Measurements from ENCODE around the gene FRMD8. TPM values are rescaled to one million over a fixed set of nuclear protein-coding genes. Genes with fewer than 3 reads are reported as not detected.

The FRMD8 gene
- total RNA-seq, 4 donors from 2014 or later, result 30.4 to 37.3 (median 34.7) TPM

- TF ChIP-seq CTCF (IDR thresholded peaks at IDR 0.05) (peak; percentile 17 to 23 (median 19)), POLR2AphosphoS5 (IDR thresholded peaks at IDR 0.05) (peak in 1 of 2 donors; percentile 80), POLR2A (IDR thresholded peaks at IDR 0.05; ENCODE audit: low read depth) (no peak)
- Histone ChIP-seq H3K4me1 (peaks cover 78 to 99% (median 98%) of the 10 kb centered on the region in 4 donors), H3K9me3 (no peaks in the 10 kb centered on the region), H3K27ac (replicated peaks in 1 of 4) (peak overlapping the region in 3 of 4 donors; percentile 23 to 99 (median 99)), H3K4me3 (peak overlapping the region in 1 of 4 donors; percentile 7), H3K36me3 (peaks cover 28 to 85% (median 43%) of the 10 kb centered on the region in 4 donors), H3K27me3 (no peaks in the 10 kb centered on the region)
- WGBS, result 87% methylated on average over 1 of the region's 1 CpG
- intact Hi-C loops (cut with DNase I), result no loop called here
- no peak for DNase-seq (ENCODE audit: extremely low spot score)
Observed at GRCh38 chr11:65432686-65433582, 46.5 kb downstream of the FRMD8 start.

- Histone ChIP-seq H3K36me3 (peaks cover 36 to 86% (median 50%) of the 10 kb centered on the region in 4 donors), H3K27me3 (no peaks in the 10 kb centered on the region), H3K9me3 (no peaks in the 10 kb centered on the region), H3K4me3 (no peak overlapping the region), H3K4me1 (peaks cover 72 to 99% (median 97%) of the 10 kb centered on the region in 4 donors), H3K27ac (replicated peaks in 1 of 4) (peak overlapping the region; percentile 6 to 99 (median 50))
- TF ChIP-seq CTCF (IDR thresholded peaks at IDR 0.05) (no peak), EP300 (IDR thresholded peaks at IDR 0.05) (no peak), POLR2A (IDR thresholded peaks at IDR 0.05; ENCODE audit: low read depth) (no peak), POLR2AphosphoS5 (IDR thresholded peaks at IDR 0.05) (no peak)
- WGBS, result 90% methylated on average over 2 of the region's 2 CpGs
- intact Hi-C loops (cut with DNase I), result no loop called here
- no peak for DNase-seq (ENCODE audit: extremely low spot score)
Observed at GRCh38 chr11:65433657-65434056, 47.2 kb downstream of the FRMD8 start.

- H3K9me3 ChIP-seq, result no peaks in the 10 kb centered on the region
Observed at GRCh38 chr11:65434057-65434666, 47.7 kb downstream of the FRMD8 start.

More at GRCh38 chr11:65434057-65434666, 47.7 kb downstream of the FRMD8 start:
- no peaks in the 10 kb centered on the region for H3K27me3 ChIP-seq
- peaks cover 36 to 91% (median 55%) of the 10 kb centered on the region in 4 donors for H3K36me3 ChIP-seq
- intact Hi-C loops (cut with DNase I), result no loop called here
- peak; percentile 64 for DNase-seq (ENCODE audit: extremely low spot score)
- no peak for TF ChIP-seq EP300 (IDR thresholded peaks at IDR 0.05)
- peak; percentile 37 to 82 for TF ChIP-seq POLR2AphosphoS5 (IDR thresholded peaks at IDR 0.05)
- TF ChIP-seq POLR2A (IDR thresholded peaks at IDR 0.05; ENCODE audit: low read depth), result no peak
- no peak for TF ChIP-seq CTCF (IDR thresholded peaks at IDR 0.05)
- H3K27ac ChIP-seq (replicated peaks in 1 of 4), result peak overlapping the region; percentile 6 to 99 (median 50)
- H3K4me3 ChIP-seq, result no peak overlapping the region
- 64% methylated on average over 6 of the region's 6 CpGs for WGBS
- peaks cover 70 to 99% (median 97%) of the 10 kb centered on the region in 4 donors for H3K4me1 ChIP-seq
